ENCODE measurements around the gene TLE2.
"Not testable (repeated sequence)": the region's sequence is repeated elsewhere in the genome, so short reads cannot be mapped to it uniquely, and the experiment has no call there.

TLE2 gene

DNA sequence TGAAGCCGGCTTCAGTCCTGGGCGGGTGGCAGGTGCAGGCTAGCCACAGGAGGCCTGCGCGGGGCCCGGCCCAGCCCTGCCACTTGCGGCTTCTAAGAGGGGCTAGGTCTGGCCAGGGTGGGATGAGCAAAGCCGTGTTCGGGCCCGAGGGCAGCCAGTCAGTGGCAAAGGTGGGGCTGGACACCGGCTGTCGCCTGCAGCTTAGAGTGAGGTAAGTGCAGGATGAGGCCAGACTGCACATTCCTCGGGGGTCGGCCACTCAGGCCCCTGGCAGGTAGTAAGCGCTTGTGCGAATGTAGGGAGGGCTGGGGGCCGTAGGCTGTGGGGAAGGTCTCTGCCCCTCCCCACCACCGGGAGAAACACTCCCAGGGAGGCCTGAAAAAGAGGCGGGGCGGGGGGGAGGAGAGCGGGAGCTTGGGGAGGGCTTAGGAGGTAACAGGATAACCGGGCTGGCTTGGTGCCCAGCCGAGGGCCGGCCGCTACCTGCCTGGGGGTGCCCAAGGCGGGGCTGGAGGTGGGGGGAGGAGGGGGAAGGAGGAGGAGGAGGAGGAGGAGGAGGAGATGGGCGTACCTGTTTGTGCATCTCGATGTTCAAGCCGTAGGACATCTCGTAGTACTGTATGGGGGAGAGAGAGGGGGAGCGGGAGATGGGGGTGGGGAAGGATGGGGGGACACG lies 26.8 kb upstream of the TLE2 start:
- no peak for DNase-seq (ENCODE audit: low spot score)

DNA sequence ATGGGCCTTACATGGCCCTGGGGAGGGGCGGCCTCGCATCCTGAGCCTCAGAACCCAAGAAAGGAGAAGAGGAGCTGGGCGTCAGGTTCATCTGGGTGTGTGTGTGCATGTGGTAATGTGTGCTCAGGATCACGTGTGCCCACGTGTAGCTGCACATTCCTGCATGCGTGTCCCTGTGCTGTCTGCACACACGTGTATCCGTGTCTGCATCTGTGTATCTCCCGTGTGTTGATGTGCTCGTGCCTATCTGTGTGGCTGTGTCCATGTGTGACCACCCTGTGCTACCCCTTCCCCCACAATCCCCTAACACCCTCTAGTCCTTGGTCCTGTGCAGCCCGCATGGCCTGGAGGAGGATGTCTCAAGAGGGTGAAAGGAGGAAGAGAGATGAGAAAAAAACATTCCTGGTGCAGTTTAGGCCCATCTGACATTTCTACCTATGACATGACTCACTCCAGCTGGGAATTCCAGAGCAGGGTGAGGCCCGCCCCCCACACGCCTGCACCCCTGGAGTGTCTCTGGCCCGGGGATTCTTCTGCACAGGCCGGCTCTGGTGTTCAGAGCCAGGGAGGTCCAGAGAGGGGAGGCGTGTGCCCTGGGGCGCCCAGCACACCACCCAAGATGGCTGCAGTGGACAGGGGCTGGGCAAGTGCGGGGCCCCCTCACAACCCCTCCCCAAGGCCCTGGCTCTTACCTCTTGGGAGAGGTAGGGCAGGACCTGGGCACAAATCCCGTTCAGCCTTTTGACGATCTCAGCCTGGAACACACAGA lies 26.1 kb upstream of the TLE2 start:
- no peak for DNase-seq (ENCODE audit: low spot score)

DNA sequence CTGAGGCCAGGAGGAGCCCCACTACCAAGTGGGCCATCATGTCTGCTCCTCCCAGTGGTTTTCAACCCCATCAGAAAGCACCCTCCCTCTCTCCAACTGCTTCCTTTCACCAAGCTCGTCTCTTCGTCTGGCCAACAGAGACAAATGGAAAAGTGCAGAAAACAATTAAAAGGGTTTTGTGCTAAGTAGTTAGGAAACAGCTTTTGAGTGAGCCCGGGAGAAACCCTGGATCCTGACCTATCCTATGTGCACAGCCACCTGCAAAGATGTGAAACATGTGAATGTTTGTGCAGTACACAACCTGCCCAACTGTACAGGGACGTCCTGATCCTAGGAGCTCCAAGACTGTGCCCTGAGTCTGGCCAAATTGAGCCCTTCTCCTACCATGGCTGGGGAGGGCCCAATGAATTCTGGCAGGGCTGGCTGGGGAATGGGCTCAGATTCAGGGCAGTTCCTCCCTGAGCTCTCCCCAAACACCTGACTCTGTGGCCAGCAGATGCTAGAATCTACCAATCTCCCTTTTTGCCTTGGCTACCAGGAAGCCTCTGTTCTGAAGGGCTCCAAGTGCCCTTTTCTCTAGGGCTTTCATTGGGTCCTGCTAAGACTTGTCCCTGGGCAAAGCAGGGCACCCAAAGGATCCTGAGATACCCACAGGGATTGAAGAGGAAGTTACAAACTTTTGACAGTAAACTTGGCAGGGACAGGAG lies 25.3 kb upstream of the TLE2 start:
- DNase-seq (ENCODE audit: low spot score), result no peak

DNA sequence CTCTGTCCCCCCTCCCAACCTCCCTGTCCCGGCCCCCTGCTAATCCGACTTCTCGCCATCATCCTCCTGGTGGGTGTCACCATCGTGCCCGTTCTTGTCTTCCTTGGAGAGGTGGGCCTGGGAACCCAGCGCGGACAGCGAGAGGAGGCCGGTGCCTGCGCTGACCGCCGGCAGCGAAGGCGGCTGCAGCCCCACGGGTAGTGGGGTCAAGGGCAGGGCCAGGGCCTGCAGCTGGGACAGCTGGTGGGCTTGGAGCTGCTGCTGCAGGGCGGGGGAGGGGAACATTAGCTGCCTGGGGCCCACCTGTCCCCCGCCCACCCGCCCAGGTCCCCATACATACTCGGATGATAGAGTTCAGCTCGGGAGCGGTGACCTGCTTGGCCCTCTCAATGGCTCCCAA lies 24.7 kb upstream of the TLE2 start:
- DNase-seq (ENCODE audit: low spot score), result no peak

DNA sequence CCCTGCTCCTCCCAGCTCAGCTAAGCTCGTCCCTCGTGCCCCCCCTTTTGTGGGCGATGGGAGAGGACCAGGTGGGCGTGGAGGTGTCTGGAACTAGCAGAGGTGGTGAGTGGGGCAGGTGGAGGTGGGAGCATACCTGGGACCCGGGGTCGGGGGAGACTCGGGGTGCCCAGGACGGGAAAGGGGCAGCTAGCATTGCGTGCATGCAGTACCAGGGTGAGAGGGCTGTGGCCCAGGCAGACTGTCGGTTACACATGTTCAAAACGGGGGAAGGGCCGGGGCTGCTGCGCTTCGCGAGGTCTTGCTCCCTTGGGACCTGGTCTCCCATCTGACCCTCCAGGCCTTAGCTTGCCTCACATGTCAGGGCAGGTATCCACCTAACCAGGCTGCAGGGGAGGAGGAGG lies 24.1 kb upstream of the TLE2 start:
- no peak for DNase-seq (ENCODE audit: low spot score)

DNA sequence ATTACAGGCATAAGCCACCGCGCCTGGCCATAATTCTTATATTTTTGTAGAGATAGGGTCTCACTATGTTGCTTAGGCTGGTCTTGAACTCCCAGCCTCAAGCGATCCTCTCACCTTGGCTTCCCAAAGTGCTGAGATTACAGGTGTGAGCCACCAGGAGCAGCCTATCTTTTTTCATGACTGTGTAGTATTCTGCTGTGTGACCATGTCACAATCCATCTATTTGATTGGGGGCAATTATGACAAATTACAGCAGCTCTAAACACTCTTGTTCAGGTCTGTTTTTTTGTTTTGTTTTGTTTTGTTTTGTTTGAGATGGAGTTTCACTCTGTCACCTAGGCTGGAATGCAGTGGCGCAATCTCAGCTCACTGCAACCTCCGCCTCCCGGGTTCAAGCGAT lies 20.9 kb upstream of the TLE2 start:
- not testable (repeated sequence) for DNase-seq (ENCODE audit: low spot score)

DNA sequence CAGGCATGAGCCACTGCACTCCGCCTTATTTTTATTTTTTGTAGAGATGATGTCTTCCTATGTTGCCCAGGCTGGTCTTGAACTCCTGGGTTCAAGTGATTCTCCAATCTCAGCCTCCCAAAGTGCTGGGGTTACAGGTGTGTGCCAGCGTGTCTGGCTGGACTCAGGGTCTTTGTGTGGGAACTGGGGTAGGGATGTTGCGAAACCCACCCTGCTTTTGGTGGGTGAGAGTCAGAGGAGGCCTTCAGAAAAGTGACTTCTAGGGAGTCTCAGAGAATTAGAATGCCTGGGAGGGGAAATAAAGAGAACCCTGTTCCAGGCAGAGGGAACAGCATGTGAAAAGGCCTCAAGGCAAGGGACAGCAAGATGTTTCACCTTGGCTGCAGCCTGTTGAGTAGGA lies 20.0 kb upstream of the TLE2 start:
- no peak for DNase-seq (ENCODE audit: low spot score)

DNA sequence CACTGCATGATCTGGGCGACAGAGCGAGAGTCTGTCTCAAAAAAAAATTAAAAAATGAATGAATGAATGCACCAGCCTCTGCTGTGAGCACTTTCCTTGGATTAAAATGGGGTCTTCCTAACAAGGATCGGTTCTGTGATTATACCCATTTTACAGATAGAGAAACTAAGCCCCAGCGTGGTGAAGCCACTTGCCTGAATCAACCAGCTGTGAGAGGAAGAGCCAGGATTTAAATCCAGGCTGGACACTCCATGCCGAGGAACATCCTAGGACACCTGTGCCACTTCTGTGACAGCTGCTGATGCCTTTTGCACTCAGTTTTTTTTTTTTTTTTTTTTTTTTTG lies 19.1 kb upstream of the TLE2 start:
- DNase-seq (ENCODE audit: low spot score), result no peak

DNA sequence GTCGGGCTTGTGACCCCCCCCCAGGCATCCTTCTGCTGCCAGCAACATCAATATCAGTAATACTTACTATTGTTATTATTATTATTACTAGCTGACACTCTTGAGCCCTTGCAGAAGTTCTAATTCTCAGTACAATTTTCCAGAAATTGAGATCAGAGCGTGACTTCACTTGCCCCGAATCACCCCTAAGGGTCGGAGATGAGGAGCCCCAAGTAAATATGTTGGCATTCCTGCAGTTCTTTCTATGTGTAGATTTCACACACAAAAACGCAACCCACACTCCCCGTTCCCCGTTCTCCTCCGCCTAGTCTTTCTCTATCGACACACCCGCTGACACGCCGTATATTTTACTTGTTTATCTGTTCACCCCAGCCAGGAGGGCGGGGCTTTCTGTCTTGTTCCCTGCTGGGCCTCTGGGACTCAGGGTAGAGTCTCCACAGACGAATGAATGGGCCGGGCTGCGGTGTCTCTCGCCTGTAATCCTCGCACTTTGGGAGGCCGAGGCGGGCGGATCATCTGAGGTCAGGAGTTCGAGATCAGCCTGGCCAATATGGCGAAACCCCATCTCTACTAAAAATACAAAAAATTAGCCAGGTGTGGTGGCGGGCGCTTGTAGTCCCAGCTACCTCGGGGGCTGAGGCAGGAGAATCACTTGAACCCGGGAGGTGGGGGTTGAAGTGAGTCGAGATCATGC lies 18.6 kb upstream of the TLE2 start:
- DNase-seq (ENCODE audit: low spot score), result peak; percentile 81

DNA sequence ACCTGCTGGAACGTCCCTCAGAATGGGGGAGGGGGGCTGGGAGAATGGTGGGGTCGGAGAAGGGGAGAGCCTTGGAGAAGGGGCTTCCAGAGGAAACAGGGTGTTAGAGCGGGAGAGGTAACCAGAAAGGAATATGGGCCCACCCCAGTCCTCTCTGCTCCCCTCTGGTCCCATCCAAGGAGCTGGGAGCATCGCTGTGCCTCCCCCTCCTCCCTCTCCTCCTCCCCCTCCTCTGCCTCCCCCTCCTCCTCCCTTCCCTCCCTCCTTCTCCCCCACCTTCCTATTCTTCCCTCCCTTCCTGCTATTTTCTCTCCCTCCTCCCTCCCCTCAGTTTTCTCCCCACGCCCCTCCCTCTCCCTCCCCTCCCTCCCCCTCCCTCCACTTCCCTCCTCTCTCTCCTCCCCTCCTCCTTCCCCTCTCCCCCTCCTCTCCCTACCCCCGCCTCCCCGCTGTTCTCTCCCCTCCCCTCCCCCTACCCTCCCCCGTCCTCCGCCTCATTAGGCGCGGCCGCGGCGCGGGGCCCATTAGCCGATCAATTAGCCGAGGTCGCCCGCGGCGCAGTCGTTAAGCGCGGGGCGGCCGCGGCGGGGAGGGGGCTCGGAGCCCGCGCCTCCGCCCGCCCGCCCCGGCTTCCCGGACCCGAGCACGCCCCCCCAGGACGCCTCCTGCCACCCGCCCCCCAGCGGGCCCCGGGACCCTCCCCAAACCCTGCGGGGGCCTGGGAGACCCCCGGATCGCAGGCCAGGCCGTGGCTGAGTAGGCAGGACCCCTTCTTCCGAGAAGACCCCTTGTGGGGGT lies 17.8 kb upstream of the TLE2 start:
- DNase-seq (ENCODE audit: low spot score), result no peak

DNA sequence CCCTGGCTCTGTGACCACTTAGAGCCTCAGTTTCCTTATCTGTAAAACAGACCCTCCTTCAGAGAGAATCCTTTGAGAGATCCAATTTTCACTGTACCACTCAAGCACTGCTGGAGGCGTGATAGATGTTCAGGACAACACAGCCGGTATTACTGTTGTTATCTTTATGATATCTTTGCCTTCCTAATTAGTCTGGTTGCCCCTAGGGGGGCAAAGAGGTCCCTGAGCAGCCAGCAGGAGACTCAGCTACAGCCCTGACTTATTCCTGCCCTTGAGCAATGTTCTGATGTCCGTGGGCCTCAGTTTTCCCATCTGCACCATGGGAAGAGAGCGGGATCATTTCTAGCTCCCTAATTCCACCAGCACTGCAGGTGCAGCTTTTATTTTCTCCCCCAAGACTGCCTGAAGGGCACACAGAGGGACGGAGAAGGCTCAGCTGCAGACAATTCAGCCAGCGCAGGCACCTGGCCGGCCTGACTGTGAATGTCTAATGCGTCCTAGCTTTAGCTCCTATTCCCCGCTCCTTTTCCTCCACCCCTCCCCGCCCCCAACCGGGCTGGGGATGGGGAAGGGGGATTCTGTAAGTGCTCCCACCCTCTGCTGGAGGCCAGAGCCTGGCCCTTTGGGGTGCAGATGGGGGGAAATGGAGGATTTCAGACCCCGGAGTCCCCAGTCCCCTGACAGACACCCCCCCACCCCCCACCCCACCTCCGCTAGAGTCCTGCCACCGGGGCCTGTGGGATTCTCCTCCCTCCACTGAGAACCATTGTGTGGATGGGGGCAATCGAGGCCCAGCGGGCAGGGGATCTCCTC lies 17.0 kb upstream of the TLE2 start:
- no peak for DNase-seq (ENCODE audit: low spot score)

DNA sequence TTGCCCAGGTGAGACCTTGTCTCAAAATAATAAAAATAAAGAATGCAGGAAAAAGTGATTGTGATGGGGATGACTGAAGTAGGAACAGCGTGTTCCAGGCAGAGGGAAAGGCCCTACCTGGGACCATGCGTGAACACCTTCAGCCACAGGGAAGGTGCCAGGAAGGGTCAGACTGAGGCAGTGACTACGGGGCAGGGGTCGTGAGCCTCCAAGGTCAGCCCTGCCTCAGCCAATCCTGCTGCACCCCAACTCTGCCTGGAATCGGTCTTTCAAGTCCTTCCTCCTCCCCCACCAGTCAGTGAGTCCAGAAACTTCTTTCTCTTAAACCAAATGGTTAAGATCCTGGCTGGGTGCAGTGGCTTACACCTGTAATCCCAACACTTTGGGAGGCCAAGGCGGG lies 16.1 kb upstream of the TLE2 start:
- DNase-seq (ENCODE audit: low spot score), result no peak

DNA sequence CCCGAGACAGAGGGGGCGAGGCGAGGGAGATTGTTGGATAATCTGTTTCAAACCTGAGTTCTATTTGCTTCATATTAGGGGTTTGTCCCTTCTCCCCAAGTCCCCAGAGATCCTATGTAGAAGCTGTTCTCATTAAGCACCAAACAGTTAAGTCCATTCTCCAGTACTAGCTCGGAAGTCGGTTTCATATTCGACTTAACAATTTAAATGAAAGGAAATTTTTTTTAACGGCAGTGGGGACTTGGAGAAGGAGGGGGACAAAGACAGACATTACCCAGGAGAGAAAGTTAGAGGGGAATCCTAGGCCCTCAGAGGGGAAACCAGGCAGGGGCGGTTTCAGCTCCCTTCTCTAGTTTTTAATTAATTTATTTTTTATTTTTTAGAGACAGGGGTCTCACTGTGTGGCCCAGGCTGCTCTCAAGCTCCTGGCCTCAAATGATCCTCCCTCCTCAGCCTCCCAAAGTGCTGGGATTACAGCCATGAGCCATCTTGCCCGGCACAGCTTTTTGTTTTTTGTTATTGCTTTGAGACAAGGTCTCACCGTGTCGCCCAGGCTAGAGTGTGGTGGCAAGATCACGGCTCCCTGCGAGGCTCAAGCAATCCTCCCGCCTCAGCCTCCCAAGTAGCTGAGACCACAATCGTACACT lies 13.7 kb upstream of the TLE2 start:
- DNase-seq (ENCODE audit: low spot score), result no peak

DNA sequence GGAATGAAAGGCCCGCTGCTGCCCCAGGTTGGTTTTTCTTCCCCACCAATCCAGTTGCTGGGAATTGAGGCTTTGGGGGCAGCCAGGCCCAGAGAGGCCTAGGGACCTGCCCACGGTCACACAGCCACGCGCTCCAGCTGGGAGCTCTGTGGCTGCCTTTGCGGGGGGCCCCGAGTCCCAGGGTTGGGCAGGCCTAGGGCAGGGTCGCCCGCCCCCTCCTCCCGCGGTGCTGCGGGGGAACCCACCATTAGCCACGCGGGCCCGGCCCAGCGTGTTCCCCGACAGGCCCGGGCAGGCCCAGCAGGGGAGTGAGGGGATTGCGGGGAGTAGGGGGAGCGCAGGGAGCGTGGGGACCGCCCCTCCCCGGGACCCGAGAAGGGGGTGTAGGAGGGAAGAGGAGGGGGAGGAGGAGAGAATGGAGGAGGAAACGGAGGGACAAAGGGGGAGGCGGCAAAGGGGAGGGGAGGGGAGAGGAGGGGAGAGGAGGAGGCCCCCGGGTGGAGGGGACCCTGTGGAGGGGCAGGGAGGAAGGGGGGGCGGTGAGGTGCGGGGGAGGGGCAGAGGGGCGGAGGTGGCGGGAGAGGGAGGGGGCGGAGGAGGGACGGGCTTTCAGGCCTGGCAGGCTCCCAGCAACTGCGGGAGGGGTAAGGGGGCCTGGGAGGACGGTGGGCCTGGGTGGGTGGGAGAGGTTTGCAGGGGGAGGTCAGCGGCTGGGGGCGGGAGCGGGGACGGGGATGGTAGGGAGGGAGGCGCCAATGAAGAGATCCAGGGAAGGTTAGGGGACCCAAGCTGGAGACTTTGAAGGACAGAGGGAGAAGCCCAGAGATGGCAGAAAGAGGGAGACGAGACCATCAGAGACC lies 12.9 kb upstream of the TLE2 start:
- DNase-seq (ENCODE audit: low spot score), result no peak

DNA sequence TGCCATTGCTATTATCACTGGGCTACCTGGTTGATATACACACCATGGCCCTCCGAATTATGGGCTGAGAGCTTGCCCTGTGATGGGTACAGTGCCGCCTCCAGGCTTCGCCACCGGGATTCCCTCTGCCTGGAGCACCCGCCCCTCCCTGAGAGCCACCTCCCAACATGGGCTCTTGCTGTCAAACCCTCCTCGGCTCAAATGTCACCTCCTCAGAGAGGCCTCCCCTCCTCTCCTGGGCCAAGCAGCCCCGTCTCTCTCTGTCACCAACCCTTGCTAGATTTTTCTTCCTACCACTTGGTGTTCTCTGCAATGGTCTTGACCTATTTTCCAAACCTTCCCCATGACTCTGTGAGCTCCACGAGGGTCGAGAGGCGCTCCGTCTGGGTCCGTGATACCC lies 12.2 kb upstream of the TLE2 start:
- DNase-seq (ENCODE audit: low spot score), result no peak

DNA sequence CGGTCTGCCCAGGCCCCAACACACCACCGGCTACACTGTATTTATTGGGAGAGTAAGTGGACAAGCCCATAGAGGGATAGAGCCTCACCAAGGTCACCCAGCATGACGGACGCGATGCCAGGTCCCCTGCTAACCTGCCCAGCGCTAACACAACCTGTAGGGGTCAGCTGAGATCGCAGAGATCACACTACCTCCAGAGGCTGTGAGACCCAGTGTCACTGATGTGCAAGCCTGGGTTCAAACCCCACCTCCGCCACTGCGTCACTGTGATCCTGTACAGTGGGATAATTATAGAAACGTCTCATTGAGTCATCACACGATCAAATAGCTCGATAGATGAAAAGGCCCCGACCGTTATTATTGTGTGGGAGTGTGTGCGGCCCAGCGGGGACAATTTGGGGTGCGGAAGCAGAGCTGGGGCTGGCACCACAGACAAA lies 10.6 kb upstream of the TLE2 start:
- no peak for DNase-seq (ENCODE audit: low spot score)

DNA sequence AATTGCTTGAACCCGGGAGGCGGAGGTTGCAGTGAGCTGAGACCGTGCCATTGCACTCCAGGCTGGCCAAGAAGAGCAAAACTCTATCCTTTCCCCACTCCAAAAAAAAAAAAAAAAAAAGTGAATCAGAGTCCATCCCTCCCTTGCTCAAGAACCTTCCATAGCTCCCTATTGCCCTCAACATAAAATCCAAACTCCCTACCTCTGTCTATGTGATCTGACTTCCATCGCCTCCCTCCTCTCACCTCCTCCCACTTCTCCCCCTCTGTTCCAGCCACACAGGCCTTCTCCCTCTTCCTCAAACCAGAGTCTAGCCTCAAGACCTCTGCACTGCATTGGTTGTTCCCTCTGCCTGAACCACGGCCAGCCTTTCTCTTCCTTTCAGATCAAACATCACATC lies 10.0 kb upstream of the TLE2 start:
- DNase-seq (ENCODE audit: low spot score), result no peak

DNA sequence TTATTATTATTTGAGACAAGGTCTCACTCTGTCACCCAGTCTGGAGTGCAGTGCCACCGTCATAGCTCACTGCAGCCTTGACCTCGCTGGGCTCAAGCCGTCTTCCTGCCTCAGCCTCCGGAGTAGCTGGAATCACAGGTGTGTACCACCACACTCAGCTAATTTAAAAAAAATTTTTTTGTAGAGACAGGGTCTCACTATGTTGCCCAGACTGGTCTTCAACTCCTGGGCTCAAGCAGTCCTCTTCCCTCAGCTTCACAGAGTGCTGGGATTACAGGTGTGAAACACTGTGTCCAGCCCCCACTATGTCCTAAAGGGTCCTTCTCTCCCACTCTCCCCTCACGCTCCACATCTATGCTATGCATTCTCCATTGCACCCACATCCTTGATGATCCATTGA lies 9.1 kb upstream of the TLE2 start:
- no peak for DNase-seq (ENCODE audit: low spot score)

DNA sequence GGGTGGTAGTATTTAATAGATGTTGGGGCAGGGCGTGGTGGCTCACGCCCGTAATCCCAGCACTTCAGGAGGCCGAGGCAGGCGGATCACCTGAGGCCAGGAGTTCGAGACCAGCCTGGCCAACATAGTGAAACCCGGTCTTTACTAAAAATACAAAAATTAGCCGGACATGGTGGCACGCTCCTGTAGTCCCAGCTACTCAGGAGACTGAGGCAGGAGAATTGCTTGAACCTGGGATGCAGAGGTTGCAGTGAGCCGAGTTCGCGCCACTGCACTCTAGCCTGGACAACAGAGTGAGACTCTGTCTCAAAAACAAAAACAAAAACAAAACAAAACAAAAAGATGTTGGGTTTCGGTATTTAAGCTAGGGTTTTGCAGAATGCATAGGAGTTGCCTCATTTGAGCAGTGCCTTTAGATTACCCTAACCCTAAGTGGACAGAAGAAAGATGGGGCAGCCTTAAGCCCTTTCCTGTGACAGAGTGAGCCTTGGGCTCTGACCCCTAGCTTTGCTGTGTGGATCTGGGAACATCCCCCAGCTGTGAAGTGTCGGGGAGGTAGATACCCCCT lies 8.0 kb upstream of the TLE2 start:
- DNase-seq (ENCODE audit: low spot score), result not testable (repeated sequence)

Data from AG08395 (cell line).